ENCODE measurements around the gene NPPB. TPM values are rescaled to one million over a fixed set of nuclear protein-coding genes. Genes with fewer than 3 reads are reported as not detected.

The NPPB gene
- polyA plus RNA-seq, 1 donor from 2014 or later = not detected

- H4K20me1 ChIP-seq (ENCODE audit: insufficient read depth) = no peaks in the 10 kb centered on the region
- no peak for TF ChIP-seq CTCF (IDR thresholded peaks at IDR 0.05; ENCODE audit: poor library complexity, severe bottlenecking)
- no peak for TF ChIP-seq MXI1 (conservative IDR thresholded peaks at IDR 0.05; ENCODE audit: poor library complexity, severe bottlenecking)
- no peak for TF ChIP-seq TAF1 (IDR thresholded peaks at IDR 0.05; ENCODE audit: low read depth)
- TF ChIP-seq EZH2 (IDR thresholded peaks at IDR 0.05; ENCODE audit: borderline replicate concordance, insufficient read depth, low read length, poor library complexity, severe bottlenecking) = no peak
- no peak for TF ChIP-seq SMC3 (conservative IDR thresholded peaks at IDR 0.05; ENCODE audit: poor library complexity)
- no peak for TF ChIP-seq POLR2AphosphoS5 (IDR thresholded peaks at IDR 0.05)
- no peak for TF ChIP-seq RAD21 (conservative IDR thresholded peaks at IDR 0.05)
- no peak for TF ChIP-seq EP300 (conservative IDR thresholded peaks at IDR 0.05; ENCODE audit: poor library complexity, severe bottlenecking)
- TF ChIP-seq, protein P1, sequence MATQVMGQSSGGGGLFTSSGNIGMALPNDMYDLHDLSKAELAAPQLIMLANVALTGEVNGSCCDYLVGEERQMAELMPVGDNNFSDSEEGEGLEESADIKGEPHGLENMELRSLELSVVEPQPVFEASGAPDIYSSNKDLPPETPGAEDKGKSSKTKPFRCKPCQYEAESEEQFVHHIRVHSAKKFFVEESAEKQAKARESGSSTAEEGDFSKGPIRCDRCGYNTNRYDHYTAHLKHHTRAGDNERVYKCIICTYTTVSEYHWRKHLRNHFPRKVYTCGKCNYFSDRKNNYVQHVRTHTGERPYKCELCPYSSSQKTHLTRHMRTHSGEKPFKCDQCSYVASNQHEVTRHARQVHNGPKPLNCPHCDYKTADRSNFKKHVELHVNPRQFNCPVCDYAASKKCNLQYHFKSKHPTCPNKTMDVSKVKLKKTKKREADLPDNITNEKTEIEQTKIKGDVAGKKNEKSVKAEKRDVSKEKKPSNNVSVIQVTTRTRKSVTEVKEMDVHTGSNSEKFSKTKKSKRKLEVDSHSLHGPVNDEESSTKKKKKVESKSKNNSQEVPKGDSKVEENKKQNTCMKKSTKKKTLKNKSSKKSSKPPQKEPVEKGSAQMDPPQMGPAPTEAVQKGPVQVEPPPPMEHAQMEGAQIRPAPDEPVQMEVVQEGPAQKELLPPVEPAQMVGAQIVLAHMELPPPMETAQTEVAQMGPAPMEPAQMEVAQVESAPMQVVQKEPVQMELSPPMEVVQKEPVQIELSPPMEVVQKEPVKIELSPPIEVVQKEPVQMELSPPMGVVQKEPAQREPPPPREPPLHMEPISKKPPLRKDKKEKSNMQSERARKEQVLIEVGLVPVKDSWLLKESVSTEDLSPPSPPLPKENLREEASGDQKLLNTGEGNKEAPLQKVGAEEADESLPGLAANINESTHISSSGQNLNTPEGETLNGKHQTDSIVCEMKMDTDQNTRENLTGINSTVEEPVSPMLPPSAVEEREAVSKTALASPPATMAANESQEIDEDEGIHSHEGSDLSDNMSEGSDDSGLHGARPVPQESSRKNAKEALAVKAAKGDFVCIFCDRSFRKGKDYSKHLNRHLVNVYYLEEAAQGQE (IDR thresholded peaks at IDR 0.05; ENCODE audit: borderline replicate concordance) = no peak
- no peaks in the 10 kb centered on the region for H3K36me3 ChIP-seq (ENCODE audit: insufficient read depth, low read length)
- no peaks in the 10 kb centered on the region for H3F3A ChIP-seq (ENCODE audit: insufficient read depth, low read length, poor library complexity, severe bottlenecking)
- H3K27me3 ChIP-seq (ENCODE audit: insufficient read depth, low read depth, low read length) = no peaks in the 10 kb centered on the region
- no peak overlapping the region for H2AFZ ChIP-seq (ENCODE audit: low read depth, low read length)
- no peak overlapping the region for H3K4me2 ChIP-seq (ENCODE audit: low read length)
- no peaks in the 10 kb centered on the region for H3K9me2 ChIP-seq (ENCODE audit: insufficient read depth, low read length)
- no peak overlapping the region for H3K9ac ChIP-seq (ENCODE audit: low read length)
- no peaks in the 10 kb centered on the region for H3K9me3 ChIP-seq (ENCODE audit: low read length)
- H3K27ac ChIP-seq (ENCODE audit: low read length) = no peak overlapping the region
- H3K79me2 ChIP-seq (replicated peaks; ENCODE audit: insufficient read depth, low read length) = no peaks in the 10 kb centered on the region
- no peak overlapping the region for H3K4me3 ChIP-seq (ENCODE audit: low read length)
Measured at GRCh38 chr1:11842154-11843041, 16.3 kb downstream of the NPPB start.

DNA sequence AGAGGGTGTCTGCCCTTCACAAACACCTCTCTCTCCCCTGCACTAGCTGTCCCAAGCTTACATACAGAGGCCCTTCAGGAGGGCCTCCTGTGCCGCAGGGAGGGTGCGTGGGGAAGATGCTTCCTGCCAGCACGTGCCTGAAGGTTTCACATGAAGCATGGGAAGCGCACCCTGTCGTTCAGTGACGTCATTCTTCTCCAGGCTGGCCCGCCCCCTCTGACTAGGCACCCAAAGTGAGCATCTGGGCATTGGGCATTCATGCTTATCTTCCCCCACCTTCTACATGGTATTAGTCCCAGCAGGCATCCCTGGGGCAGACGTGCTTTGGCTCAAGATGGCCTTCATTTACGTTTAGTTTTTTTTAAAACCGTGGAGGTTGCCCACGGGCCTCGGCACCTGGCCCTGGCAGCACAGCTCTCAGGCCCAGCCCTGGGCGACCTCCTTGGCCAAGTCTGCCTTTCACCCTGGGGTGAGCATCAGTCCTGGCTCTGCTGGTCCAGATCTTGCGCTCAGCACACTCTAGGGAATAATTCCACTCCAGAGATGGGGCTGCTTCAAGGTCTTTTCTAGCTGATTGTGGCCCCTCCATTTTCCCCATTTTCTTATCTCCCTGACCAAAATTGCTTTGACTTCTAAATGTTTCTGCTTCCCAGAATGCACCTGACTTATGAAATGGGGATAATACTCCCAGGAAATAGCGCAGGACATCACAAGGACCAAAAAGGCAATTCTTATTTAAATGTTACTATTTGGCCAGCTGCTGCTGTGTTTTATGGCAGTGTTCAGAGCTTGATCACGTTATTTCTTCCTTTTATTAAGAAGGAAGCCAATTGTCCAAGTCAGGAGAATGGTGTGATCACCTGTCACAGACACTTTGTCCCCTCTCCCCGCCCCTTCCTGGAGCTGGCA, 17.2 kb downstream of the NPPB start:
- H3K9me2 ChIP-seq (ENCODE audit: insufficient read depth, low read length) = no peaks in the 10 kb centered on the region
- no peaks in the 10 kb centered on the region for H3K27me3 ChIP-seq (ENCODE audit: insufficient read depth, low read depth, low read length)
- no peak overlapping the region for H3K4me3 ChIP-seq (ENCODE audit: low read length)
- no peak overlapping the region for H3K27ac ChIP-seq (ENCODE audit: low read length)
- no peaks in the 10 kb centered on the region for H3K36me3 ChIP-seq (ENCODE audit: insufficient read depth, low read length)
- no peaks in the 10 kb centered on the region for H3K9me3 ChIP-seq (ENCODE audit: low read length)
- H3K9ac ChIP-seq (ENCODE audit: low read length) = no peak overlapping the region
- H3K79me2 ChIP-seq (replicated peaks; ENCODE audit: insufficient read depth, low read length) = no peaks in the 10 kb centered on the region
- no peaks in the 10 kb centered on the region for H4K20me1 ChIP-seq (ENCODE audit: insufficient read depth)
- H3K4me2 ChIP-seq (ENCODE audit: low read length) = no peak overlapping the region
- H2AFZ ChIP-seq (ENCODE audit: low read depth, low read length) = no peak overlapping the region
- no peaks in the 10 kb centered on the region for H3F3A ChIP-seq (ENCODE audit: insufficient read depth, low read length, poor library complexity, severe bottlenecking)
- TF ChIP-seq EP300 (conservative IDR thresholded peaks at IDR 0.05; ENCODE audit: poor library complexity, severe bottlenecking) = no peak
- TF ChIP-seq, protein P1 (IDR thresholded peaks at IDR 0.05; ENCODE audit: borderline replicate concordance) = no peak
- TF ChIP-seq EZH2 (IDR thresholded peaks at IDR 0.05; ENCODE audit: borderline replicate concordance, insufficient read depth, low read length, poor library complexity, severe bottlenecking) = no peak
- TF ChIP-seq CTCF (IDR thresholded peaks at IDR 0.05; ENCODE audit: poor library complexity, severe bottlenecking) = no peak
- TF ChIP-seq SMC3 (conservative IDR thresholded peaks at IDR 0.05; ENCODE audit: poor library complexity) = no peak
- TF ChIP-seq POLR2AphosphoS5 (IDR thresholded peaks at IDR 0.05) = no peak
- TF ChIP-seq TAF1 (IDR thresholded peaks at IDR 0.05; ENCODE audit: low read depth) = no peak
- TF ChIP-seq MXI1 (conservative IDR thresholded peaks at IDR 0.05; ENCODE audit: poor library complexity, severe bottlenecking) = no peak
- TF ChIP-seq RAD21 (conservative IDR thresholded peaks at IDR 0.05) = no peak

Data from neural cell (in vitro differentiated cells).